ENCODE measurements around the gene PPP3CA. TPM values are rescaled to one million over a fixed set of nuclear protein-coding genes. Genes with fewer than 3 reads are reported as not detected.

PPP3CA gene
- total and polyA plus RNA-seq, 2 donors (not counting 1 experiment from before 2014, with no cell fraction given): 66.4 to 79.3 TPM

DNA sequence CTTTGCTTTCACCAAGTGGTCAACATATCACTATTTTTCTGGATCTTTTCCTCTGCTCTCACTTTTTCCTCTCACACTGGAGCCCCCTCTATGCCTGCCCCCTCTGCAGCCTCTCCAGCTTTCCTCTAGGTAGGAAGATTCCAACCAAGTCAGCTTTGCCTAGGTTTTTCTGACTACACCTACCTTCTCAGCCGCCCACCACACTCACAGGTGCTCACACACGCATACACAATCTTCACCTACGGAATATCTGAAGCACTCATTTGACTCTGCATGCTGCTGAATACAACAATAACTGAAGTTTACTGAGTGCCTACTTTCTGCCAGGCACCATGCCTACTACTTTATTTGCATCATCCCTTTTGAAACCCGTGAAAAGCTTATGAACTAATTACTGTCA lies 328.0 kb downstream of the PPP3CA start:
- Histone ChIP-seq H3K4me2 (ENCODE audit: extremely low read depth, insufficient read depth, low read length) (no peak overlapping the region), H3K36me3 (ENCODE audit: control insufficient read depth, insufficient read depth, low read length) (no peaks in the 10 kb centered on the region), H3K9me3 (ENCODE audit: control insufficient read depth, insufficient read depth, low read depth, low read length) (no peaks in the 10 kb centered on the region), H4K20me1 (ENCODE audit: control insufficient read depth, extremely low read depth, insufficient read depth, low read length) (no peaks in the 10 kb centered on the region), H3K79me2 (ENCODE audit: control insufficient read depth, insufficient read depth, low read length) (no peaks in the 10 kb centered on the region), H3K27ac (ENCODE audit: insufficient read depth, low read length) (no peak overlapping the region), H2AFZ (ENCODE audit: low read length) (no peak overlapping the region), H3K27me3 (ENCODE audit: control insufficient read depth, insufficient read depth, low read length) (no peaks in the 10 kb centered on the region), H3K4me1 (ENCODE audit: control insufficient read depth, extremely low read depth, insufficient read depth, low read length) (peaks cover 6% of the 10 kb centered on the region), H3K9ac (ENCODE audit: insufficient read depth, low read length) (no peak overlapping the region), H3K4me3 (replicated peaks in 1 of 4; ENCODE audit: control extremely low read depth in 1 of 4, insufficient read depth in 1 of 4, low read depth in 3 of 4, low read length in 4 of 4) (no peak overlapping the region)
- DNase-seq (ENCODE audit: low read depth in 2 of 2): no peak
- TF ChIP-seq CTCF (conservative IDR thresholded peaks at IDR 0.05 in 1 of 2, IDR thresholded peaks at IDR 0.05 in 1 of 2; ENCODE audit: low read depth in 1 of 2, low read length in 2 of 2): no peak
- no peak for TF ChIP-seq EZH2 (IDR thresholded peaks at IDR 0.05; ENCODE audit: low read length, missing control alignments)

DNA sequence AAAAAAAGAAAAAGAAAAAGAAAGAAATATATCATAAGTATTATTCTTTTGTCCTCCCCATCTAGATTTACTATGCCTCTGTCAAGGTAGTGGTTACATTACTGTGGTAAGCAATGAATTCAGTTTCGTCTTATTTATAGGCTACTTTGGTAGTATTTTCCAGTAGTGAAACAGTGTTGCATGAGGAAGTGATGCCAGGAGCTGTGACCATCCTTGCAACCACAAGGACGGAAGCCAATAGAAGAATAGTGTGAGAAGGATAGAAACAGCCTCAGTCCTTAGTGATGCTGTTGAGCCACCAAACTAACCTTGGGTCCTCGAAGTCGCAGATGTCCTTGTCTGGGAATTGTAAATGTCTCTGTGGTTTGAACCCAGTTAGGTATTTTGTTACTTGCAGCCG lies 328.5 kb downstream of the PPP3CA start:
- Histone ChIP-seq H3K27ac (ENCODE audit: insufficient read depth, low read length) (no peak overlapping the region), H3K4me3 (replicated peaks in 1 of 4; ENCODE audit: control extremely low read depth in 1 of 4, insufficient read depth in 1 of 4, low read depth in 3 of 4, low read length in 4 of 4) (no peak overlapping the region), H3K9ac (ENCODE audit: insufficient read depth, low read length) (no peak overlapping the region), H3K9me3 (ENCODE audit: control insufficient read depth, insufficient read depth, low read depth, low read length) (no peaks in the 10 kb centered on the region), H3K4me2 (ENCODE audit: extremely low read depth, insufficient read depth, low read length) (no peak overlapping the region), H3K36me3 (ENCODE audit: control insufficient read depth, insufficient read depth, low read length) (no peaks in the 10 kb centered on the region), H3K79me2 (ENCODE audit: control insufficient read depth, insufficient read depth, low read length) (no peaks in the 10 kb centered on the region), H2AFZ (ENCODE audit: low read length) (no peak overlapping the region), H4K20me1 (ENCODE audit: control insufficient read depth, extremely low read depth, insufficient read depth, low read length) (no peaks in the 10 kb centered on the region), H3K4me1 (ENCODE audit: control insufficient read depth, extremely low read depth, insufficient read depth, low read length) (peaks cover 6% of the 10 kb centered on the region), H3K27me3 (ENCODE audit: control insufficient read depth, insufficient read depth, low read length) (no peaks in the 10 kb centered on the region)
- no peak for TF ChIP-seq EZH2 (IDR thresholded peaks at IDR 0.05; ENCODE audit: low read length, missing control alignments)
- TF ChIP-seq CTCF (conservative IDR thresholded peaks at IDR 0.05 in 1 of 2, IDR thresholded peaks at IDR 0.05 in 1 of 2; ENCODE audit: low read depth in 1 of 2, low read length in 2 of 2): no peak
- DNase-seq (ENCODE audit: low read depth in 2 of 2): no peak

- no peaks in the 10 kb centered on the region for H3K36me3 ChIP-seq (ENCODE audit: control insufficient read depth, insufficient read depth, low read length)
- TF ChIP-seq EZH2 (IDR thresholded peaks at IDR 0.05; ENCODE audit: low read length, missing control alignments) (no peak), CTCF (conservative IDR thresholded peaks at IDR 0.05 in 1 of 2, IDR thresholded peaks at IDR 0.05 in 1 of 2; ENCODE audit: low read depth in 1 of 2, low read length in 2 of 2) (no peak)
- no peak overlapping the region for H2AFZ ChIP-seq (ENCODE audit: low read length)
- H3K27me3 ChIP-seq (ENCODE audit: control insufficient read depth, insufficient read depth, low read length): no peaks in the 10 kb centered on the region
- no peaks in the 10 kb centered on the region for H3K4me1 ChIP-seq (ENCODE audit: control insufficient read depth, extremely low read depth, insufficient read depth, low read length)
- H4K20me1 ChIP-seq (ENCODE audit: control insufficient read depth, extremely low read depth, insufficient read depth, low read length): no peaks in the 10 kb centered on the region
- H3K9me3 ChIP-seq (ENCODE audit: control insufficient read depth, insufficient read depth, low read depth, low read length): no peaks in the 10 kb centered on the region
- H3K4me3 ChIP-seq (replicated peaks in 1 of 4; ENCODE audit: control extremely low read depth in 1 of 4, insufficient read depth in 1 of 4, low read depth in 3 of 4, low read length in 4 of 4): no peak overlapping the region
- DNase-seq (ENCODE audit: low read depth in 2 of 2): no peak
- no peak overlapping the region for H3K9ac ChIP-seq (ENCODE audit: insufficient read depth, low read length)
- no peak overlapping the region for H3K27ac ChIP-seq (ENCODE audit: insufficient read depth, low read length)
- H3K4me2 ChIP-seq (ENCODE audit: extremely low read depth, insufficient read depth, low read length): no peak overlapping the region
- H3K79me2 ChIP-seq (ENCODE audit: control insufficient read depth, insufficient read depth, low read length): no peaks in the 10 kb centered on the region
Measured at GRCh38 chr4:101014417-101014816, 332.9 kb downstream of the PPP3CA start.
